Stimulated activated CD4-positive, alpha-beta T cell treated with anti-CD3 and anti-CD28 coated beads, Interleukin-15, amount 100 ng/mL, for 24 hours (primary cell): Measurements from ENCODE around the gene GPR31.
A peak's percentile ranks its signal among the peaks of the same experiment; 100 is the strongest.

Experiments
- DNase-seq: peaks from one replicate; pipeline ENCODE4 v3.0.0-alpha.2; 2020

The GPR31 gene

GRCh38 chr6:167165858-167166471 is 8.2 kb upstream of the GPR31 start:
- no peak for DNase-seq

GRCh38 chr6:167164261-167164660 is 6.5 kb upstream of the GPR31 start:
- no peak for DNase-seq

DNA sequence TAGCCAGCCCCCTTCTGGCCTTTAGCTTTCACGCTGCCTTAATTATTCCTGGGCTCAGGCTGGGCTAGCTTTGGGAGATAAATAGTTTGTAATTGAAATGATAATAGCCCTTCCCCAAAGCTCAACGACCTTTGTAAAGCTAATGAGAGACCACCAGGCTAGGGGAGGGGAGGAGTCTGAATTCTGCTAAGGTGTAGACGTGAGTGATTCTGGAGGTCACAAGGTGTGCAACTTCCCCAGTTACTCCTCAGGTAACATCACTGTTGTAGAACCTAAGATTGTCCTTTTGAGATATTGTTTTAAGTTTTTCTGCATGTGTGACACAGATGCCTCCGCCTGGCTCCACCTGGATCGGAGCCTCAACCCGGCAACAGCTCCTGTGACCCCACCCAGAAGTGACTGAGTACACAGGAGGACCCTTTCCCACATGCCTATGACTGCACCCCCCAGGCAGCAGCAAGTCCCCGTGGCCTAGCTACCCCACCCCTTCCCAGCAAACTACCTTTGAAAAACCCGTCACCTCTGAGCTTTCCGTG is 5.8 kb upstream of the GPR31 start:
- DNase-seq: no peak

DNA sequence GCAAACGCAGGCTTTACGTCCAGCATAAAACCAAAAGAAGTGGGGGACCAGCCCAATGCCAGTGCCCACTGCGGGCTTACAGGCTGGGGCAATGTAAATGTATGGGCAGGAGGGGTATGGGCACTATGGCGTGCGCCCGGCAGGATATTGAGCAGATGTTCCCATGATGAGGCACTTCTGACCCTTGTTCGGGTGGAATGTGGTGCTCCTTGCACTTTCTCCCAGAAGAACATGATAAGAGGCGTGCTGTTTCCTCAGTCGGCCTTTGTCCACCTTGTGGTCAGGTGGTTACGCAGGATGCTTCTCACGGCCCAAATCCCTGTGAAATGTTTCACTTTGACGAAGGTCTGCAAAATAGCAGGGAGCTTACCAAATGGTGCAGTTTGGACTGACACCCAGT is 4.8 kb upstream of the GPR31 start:
- DNase-seq: no peak

DNA sequence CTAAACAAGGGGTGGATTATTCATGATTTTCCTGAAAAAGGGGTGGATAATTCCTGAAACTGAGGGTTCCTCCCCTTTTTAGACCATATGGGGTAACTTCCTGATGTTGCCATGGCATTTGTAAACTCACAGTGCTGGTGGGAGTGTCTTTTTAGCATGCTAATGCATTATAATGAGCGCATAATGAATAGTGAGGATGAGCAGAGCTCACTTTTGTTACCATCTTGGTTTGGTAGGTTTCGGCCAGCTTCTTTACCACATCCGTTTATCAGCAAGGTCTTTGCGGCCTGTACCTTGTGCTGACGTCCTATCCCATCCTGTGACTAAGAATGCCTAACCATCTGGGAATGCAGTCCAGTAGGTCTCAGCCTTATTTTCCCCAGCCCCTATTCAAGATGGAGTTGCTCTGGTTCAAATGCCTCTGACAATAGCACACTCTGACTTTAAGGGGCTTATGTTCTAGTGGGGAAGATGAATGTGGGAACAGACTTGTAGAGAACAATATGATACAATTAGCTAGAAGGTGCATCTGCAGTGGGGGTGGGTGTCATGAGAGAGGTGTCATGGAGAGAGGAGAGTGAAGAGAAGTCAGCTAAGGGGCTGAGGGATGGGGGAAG is 4.2 kb upstream of the GPR31 start:
- no peak for DNase-seq

GRCh38 chr6:167157414-167157813 is 366 bp downstream of the GPR31 start:
- no peak for DNase-seq

GRCh38 chr6:167154895-167155294 is 2.9 kb downstream of the GPR31 start:
- no peak for DNase-seq

- no peak for DNase-seq
These were observed 3.5 kb downstream of the GPR31 start for GRCh38 chr6:167154291-167154690.

DNA sequence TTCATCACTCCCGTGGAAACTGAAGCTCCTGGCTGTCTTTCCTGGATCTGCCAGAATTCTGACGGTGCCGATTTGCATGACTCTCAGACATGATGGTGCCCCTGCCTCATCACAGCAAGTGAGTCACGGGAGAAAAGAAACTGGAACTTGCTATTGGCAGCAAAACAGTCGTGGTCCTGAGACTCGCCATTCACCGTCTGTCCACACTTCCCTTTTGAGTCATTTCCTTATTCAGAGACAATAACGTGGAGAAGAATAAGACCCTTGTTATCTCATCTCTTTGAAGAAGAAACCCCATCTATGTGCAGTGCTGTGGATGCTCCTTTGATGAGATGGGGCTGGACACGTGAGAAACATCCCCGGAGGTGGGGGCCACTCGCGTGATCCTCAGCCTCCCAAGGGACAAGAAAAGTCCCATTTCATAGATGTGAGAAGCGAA is 4.2 kb downstream of the GPR31 start:
- peak; percentile 19 for DNase-seq

DNA sequence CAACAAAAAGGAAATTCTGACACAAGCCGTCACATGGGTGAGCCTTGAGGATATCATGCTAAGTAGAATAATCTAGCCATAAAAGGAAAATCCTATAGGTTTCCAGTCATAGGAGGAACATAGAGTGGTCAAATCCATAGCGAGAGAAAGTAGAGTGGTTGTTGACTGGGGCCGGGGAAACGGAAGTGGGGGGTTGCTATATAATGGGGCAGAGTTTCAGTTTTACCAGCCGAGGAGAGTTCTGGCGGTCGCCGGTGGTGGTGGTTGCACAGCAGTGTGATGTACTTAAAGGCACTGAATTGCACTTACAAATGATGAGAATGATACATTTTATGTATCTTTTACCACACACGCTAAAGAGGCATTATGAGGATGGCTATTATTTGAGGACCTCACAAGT is 4.9 kb downstream of the GPR31 start:
- DNase-seq: peak; percentile 15

DNA sequence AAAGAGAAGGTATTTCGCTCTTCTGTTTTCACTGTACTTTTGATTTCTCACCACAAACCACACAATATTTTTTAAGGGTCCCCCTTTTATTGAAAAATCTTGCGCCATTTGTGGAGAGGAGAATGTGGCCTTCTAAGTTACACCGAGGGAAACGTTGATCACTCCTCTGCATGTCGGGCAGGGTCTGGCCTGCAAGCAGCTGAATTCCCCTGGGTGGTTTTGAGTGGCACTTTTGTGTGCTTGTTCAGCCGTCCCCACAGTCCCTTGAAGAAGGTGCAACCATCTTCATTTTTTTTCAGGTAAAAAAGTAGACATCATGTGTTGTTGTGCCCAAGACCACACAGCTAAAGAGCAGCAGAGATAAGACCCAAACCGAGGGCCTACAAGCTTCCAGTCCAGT is 6.1 kb downstream of the GPR31 start:
- DNase-seq: no peak

DNA sequence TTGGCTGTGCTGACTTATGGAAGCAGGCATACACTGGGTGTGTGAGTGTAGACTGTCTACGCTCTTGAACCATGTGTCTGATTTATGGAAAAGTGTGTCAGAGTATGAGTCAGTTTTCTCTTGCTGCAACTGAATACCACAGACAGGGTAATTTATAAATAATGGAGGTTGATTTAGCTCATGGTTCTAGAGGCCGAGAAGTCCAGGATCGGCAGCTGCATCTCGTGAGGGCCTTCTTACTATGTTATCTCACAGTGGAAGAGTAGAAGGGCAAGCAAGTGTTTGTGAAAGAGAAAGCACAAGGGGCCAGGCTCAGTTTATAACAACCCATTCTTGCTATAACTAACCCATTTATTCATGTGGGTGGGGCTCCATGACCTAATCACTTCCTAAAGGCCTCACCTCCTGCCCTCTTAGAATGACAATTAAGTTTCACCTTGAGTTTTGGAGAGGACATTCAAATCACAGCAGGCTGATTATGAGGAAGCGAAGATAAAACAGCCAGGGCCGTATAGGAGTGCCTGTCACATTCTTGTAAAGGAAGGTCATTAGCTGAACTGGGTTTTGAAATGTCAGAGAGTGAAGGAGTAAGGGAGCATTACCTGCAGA is 6.7 kb downstream of the GPR31 start:
- DNase-seq: peak; percentile 16

DNA sequence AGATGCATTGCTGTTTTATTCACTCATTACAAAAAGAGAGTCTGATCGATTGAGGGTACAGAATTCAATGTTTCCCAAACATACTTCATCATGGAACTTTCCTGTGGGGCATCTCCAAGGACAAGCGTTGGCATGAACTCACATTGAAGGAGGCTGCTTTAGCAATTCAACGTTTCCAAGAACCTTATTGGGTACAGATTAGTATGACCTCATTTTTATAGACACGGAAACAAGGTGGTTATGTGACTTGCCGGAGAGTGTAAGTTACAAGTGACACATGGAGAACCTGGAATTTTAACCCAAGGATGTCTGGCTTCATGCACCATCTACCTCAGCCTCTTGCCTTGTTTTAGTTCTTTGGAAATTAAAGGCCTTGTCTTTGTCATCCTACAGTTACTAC is 8.8 kb downstream of the GPR31 start:
- DNase-seq: no peak

DNA sequence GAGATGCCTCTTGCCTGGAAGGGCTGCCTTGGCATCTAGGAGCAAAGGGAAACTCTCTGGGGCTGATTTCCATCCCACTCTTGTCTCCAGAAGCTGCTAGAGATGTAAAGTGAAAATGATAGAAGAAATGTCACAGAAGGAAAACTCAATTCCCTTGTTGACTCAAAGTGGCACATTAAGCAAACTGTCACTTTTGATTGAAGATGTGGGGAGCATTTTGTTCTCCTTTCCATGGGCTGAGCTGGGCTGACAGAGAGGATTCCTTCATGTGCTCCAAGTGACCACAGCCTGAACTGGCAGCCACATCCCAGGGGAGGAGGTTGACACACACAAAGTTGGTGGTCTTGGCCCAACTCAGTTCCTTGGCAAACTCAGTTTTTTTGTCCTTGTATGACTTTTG is 9.8 kb downstream of the GPR31 start:
- no peak for DNase-seq

DNA sequence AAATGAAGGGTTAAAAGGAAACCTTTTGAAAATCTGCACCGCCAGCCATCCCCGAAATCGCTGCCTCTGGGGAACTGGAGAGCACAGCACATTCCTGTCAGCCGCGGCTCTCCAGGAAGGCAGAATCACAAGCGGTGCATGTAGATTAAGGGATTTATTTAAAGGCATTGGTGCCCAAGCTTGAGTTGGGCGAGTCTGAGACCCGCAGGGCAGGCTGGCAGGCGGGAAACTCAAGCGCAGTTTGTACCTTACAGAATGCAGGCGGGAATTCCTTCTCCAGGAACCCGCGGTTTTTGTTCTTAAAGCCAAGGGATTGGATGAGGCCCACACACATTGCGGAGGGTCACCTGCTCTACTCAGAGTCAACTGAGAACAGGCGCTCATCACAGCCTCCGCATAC is 10.8 kb downstream of the GPR31 start:
- DNase-seq: no peak

GRCh38 chr6:167146135-167146534 is 11.6 kb downstream of the GPR31 start:
- DNase-seq: peak; percentile 18

DNA sequence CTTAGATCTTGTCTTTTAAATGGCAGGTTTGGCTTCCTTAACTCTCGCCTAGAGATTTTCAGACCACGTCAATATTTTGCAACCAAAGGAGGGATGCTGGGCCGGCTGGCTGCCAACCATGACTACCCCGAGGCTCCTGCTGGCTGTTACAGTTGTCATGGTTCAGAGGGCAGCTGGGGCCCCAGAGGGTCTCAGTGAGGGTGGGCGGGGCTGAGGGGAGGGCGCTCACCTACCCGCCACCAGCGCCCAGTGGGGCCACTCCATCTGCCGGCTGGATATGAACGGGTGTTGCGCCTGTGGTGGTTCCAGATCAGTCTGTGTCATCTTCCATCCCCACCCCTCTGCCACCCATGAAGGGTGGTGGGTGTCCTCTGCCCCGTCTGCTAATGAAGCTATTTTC is 12.3 kb downstream of the GPR31 start:
- no peak for DNase-seq

GRCh38 chr6:167143041-167143440 is 14.7 kb downstream of the GPR31 start:
- DNase-seq: no peak

DNA sequence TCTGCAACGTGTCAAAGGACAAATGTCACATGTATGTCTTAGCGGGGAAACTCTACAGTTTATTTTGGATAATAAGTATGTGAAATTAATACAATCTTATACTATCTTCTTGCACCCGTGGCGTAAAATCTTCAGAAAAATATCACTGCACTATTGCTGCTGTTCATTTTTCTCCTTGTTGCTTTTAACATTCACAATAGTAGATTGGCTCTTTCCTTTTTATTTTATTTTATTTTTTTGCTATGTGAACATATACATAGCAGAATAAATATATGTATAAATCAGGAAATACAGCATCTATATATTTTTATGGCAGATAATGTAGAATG is 15.4 kb downstream of the GPR31 start:
- DNase-seq: no peak

DNA sequence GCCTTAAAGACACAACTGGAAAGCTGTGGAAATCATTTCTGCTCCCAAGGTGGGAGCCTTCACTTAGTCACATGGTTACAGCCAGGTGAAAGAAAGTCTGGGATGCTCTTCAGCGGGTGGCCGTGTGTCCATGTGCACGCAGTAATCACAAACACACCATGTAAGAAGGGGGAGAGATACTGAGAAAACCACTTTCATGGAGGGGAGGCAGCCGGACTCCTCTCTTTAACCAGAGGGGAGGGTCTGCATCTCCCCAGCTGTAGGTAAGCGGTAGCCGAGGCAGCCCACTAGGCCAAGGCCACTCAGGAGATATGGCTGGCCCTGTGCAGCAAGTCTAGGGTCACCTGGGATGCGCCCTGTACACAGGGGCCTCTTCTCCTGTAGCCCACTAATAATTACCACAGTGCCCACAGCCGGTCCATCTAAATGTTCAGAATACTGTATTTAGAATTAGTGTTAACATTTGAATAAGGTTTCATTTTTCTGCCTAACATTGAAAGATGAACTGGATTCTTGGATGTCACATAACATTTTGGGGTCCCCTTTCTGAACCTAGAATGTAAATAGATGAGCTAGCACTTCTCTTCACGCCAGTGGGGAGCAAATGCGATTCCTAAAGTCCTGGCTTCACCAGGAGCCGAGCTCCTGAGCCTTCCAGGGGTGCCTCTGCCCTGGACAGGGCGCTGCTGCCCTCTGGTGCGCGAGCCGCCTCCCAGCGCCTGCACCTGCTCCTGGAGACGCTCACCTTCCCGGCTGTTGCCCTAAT is 15.9 kb downstream of the GPR31 start:
- DNase-seq: peak; percentile 68

GRCh38 chr6:167140589-167141474 is 16.9 kb downstream of the GPR31 start:
- DNase-seq: no peak

GRCh38 chr6:167139761-167140160 is 18.0 kb downstream of the GPR31 start:
- no peak for DNase-seq

GRCh38 chr6:167137881-167138280 is 19.9 kb downstream of the GPR31 start:
- no peak for DNase-seq
